Stimulated activated CD4-positive, alpha-beta T cell treated with anti-CD3 and anti-CD28 coated beads, Interleukin-1b, Interleukin-23, amount 100 ng/mL, for 4 hours (primary cell): ENCODE results near the gene CCDC40.

Experiments
- DNase-seq, 2 donors: peaks; one replicate each; pipeline ENCODE4 v3.0.0-alpha.2; 2020; ENCODE audit warnings: low read depth in 2 of 2

Gene CCDC40

GRCh38 chr17:80000136-80000535 is 36.3 kb upstream of the CCDC40 start:
- no peak for DNase-seq

- no peak for DNase-seq
These were observed 35.3 kb upstream of the CCDC40 start for GRCh38 chr17:80000981-80001775.

- no peak for DNase-seq
These were observed 34.3 kb upstream of the CCDC40 start for GRCh38 chr17:80002070-80002641.

GRCh38 chr17:80002690-80003490 is 33.6 kb upstream of the CCDC40 start:
- no peak for DNase-seq

- DNase-seq, result no peak
These were observed 32.5 kb upstream of the CCDC40 start for GRCh38 chr17:80003969-80004368.

GRCh38 chr17:80005360-80006338 is 30.8 kb upstream of the CCDC40 start:
- DNase-seq, result peak in 1 of 2 donors; percentile 62

- no peak for DNase-seq
These were observed 30.1 kb upstream of the CCDC40 start for GRCh38 chr17:80006339-80006720.

GRCh38 chr17:80006811-80007752 is 29.4 kb upstream of the CCDC40 start:
- no peak for DNase-seq

- DNase-seq, result no peak
These were observed 28.5 kb upstream of the CCDC40 start for GRCh38 chr17:80007939-80008338.

- peak; percentile 71 to 78 for DNase-seq
These were observed 28.0 kb upstream of the CCDC40 start for GRCh38 chr17:80008383-80008840.

GRCh38 chr17:80008848-80009247 is 27.6 kb upstream of the CCDC40 start:
- DNase-seq, result no peak

- DNase-seq, result no peak
These were observed 26.8 kb upstream of the CCDC40 start for GRCh38 chr17:80009391-80010282.

- no peak for DNase-seq
These were observed 26.1 kb upstream of the CCDC40 start for GRCh38 chr17:80010283-80010858.

- DNase-seq, result no peak
These were observed 24.4 kb upstream of the CCDC40 start for GRCh38 chr17:80011989-80012555.

- DNase-seq, result no peak
These were observed 23.4 kb upstream of the CCDC40 start for GRCh38 chr17:80012765-80013741.

GRCh38 chr17:80017226-80018010 is 19.0 kb upstream of the CCDC40 start:
- DNase-seq, result no peak
